ENCODE measurements around the gene CACNB2.

DNA sequence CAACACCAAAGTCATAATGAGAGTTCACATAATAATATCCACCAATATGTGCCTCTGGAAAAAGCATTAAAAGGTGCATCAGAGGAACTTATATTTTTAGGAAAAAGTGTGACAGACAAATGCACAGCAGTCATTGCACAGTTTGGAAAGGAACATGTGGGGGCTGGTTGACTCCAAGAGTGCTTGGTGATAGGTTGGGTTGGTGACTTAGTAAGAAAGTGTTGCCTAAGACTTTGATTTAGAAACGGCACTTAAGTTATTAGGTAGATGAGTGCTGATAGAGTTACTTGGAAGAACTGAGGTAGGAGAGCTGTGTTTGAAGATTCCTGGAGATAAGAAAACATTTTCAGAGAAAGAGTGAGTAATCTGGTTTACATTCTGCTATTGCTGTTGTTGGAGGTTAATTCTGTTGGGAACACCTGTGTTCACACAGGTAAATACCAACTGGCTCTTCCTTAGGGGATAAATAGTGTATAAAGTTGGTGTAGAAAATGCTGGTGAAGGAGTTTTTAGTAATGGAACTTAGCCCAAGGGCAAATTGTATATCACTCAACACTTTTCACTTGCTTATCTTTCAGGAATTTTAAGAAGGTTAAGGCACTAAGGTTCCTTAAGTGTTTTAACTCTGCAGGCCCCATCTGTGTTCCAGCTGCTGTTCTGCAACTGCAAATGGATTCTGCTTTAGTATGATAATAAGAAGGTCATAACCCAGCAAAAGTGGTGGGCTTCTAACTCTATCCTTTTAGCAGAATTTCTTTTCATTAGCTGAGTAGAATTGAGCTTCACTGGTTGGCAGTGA is 315.1 kb downstream of the CACNB2 start:
- TF ChIP-seq CHD1 (IDR thresholded peaks at IDR 0.05; ENCODE audit: low read depth, low read length) (no peak), NFYB (IDR thresholded peaks at IDR 0.05; ENCODE audit: insufficient read depth, low read depth, low read length) (no peak), JUNB (IDR thresholded peaks at IDR 0.05) (no peak)
- TF ChIP-seq, protein P1, sequence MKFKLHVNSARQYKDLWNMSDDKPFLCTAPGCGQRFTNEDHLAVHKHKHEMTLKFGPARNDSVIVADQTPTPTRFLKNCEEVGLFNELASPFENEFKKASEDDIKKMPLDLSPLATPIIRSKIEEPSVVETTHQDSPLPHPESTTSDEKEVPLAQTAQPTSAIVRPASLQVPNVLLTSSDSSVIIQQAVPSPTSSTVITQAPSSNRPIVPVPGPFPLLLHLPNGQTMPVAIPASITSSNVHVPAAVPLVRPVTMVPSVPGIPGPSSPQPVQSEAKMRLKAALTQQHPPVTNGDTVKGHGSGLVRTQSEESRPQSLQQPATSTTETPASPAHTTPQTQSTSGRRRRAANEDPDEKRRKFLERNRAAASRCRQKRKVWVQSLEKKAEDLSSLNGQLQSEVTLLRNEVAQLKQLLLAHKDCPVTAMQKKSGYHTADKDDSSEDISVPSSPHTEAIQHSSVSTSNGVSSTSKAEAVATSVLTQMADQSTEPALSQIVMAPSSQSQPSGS (IDR thresholded peaks at IDR 0.05; ENCODE audit: low read length) = no peak

Measured in GM12878 (cell line).